NCI-H1105 treated with DMSO at 0.1 percent for 48 hours (cell line): ENCODE data around the gene CNGB1.

Source experiments
- DNase-seq: peaks from one replicate; lab custom pipeline; 2025; lab: John Stamatoyannopoulos, UW

CNGB1 gene

DNA sequence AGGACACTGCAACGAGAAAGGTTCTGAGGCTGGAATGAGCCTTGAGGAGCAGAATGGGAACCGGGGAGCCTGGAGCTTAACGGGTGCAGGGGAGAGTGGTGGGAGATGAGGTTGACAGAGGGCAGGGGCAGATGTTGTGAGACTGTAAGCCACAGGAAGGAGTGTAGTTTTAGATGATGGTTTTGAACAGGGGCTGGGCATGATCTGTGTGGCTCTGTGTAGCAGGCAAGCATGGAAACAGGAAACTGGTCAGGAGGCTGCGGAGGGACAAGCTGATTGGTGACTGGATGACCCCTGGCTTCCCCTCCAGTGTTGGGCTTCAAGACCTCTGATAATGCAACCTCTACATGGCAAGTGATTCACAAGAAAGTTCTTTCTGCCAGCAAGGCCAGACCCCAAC, 1.4 kb upstream of the CNGB1 start:
- no peak for DNase-seq

DNA sequence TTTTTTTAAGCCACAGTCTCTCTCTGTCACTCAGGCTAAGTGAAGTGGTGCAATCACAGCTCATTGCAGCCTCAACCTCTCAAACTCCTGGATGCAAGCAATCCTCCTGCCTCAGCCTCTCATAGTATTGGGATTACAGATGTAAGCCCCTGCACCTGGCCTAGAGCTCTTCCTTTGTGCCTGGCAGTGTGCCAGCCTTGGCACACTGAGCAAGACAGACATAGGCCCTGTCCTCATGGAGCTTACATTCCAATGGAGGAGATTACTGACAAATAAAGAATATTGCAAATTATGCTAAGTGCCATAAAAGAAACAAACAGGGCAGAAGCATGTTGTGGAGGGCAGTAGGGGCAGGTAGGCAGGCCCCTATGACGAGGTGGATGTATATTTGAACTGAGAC, 920 bp upstream of the CNGB1 start:
- DNase-seq = no peak

DNA sequence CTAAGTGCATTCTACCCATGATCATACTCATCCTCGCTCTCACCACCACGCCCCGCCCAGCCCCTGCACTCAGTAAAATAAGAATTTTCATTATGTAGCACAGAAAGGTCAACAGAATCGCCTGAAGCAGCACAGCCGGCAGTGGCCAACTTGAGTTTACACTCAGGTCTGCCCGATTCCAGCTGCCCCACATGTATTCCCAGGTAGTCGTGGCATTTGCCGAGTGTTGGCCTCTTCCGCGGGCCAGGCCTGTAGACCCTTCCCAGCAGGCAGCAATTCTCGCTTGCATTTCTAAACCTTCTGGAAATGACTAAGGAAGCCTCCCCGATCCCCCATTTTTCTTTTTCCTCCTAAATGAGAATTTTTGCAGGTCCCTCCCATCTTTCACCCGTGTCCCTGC, 609 bp downstream of the CNGB1 start:
- no peak for DNase-seq

DNA sequence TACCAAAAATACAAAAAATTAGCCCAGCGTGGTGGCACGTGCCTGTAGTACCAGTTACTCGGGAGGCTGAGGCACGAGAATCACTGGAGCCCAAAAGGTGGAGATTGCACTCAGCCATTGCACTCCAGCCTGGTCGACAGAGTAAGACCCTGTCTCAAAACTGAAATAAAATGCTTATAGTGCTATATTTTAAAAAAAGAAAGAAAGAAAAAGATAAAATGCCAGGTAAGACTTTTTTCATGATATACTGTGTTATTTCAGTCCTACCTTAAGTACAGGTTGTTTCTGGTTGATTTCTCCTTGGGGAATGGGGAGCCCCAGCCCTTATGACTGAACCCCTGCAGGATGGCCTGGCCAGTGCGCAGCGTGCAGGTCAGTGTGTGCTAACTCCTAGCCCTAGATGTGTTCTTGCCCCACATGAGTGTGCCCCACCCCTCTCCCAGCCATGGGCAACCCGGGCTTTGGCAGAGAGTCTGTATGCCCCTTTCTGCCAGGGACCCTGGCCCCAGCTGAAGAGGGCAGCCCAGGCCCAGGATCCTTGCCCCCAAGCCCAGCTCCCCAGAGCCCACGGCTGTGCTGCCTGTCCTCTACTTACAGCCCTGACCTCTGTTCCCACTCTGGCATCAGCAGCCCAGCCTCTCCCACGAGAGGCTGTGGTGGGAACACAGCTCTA, 1.3 kb downstream of the CNGB1 start:
- no peak for DNase-seq

DNA sequence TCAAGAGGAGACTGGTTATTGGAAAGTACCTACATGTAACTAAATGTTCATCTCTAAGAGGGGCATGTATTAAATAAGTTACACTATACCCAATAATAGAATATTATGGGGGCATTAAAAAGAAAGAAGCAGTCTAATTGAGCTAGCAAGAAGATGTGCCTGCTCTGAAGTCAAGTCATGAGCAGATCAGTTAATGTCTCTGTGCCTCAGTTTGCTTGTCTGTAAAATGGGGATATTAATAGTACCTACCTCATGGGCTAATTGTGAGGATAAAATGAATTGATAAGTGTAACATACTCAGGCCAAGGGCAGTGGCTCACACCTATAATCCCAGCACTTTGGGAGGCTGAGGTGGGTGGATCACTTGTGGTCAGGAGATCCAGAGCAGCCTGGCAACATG, 3.0 kb downstream of the CNGB1 start:
- DNase-seq = no peak

DNA sequence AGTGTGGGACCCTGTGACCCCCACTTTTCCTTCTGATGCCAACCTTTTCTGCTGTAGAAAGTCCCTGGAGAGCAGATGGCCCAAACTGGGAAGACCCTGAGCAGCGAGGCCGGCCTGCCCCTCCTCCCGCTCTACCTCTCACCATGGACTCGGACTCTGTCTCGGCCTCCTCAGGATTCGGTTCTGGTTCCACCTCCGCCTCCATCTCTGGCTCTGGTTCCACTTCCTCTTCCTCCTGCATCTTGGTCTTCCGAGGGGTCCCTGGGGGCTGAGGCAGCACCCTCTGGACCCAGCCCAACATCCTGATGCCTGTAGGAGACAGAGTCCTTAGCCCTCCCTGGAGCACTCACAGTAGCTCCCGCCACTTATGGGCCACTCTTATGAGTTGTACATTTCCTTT, 3.9 kb downstream of the CNGB1 start:
- no peak for DNase-seq

DNA sequence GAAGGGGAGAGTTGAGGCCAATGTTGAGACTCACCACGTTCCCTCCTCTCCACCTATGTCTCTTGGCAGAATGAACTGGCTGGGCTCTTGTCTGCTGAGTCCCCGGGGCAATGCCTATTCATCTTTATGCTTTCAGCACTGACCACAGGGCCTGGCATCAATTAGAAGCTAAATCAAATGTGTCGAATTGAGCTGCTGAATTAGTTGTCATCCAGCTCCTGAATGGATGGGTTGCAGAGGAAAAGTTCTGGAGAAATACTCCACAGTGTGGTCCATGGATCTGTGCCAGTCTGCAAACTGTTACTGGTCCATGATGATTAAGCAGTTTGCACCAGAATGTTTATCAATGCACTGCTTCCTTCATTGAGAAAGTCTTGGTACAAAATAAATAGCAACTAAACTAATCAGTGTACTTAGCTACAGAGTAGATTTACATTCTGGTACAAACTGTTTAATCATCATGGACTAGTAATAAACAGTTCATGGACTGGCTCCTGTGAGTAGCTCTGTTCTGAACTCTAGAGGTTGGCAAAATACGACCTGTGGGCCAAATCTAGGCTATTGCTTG, 4.6 kb downstream of the CNGB1 start:
- DNase-seq = no peak

DNA sequence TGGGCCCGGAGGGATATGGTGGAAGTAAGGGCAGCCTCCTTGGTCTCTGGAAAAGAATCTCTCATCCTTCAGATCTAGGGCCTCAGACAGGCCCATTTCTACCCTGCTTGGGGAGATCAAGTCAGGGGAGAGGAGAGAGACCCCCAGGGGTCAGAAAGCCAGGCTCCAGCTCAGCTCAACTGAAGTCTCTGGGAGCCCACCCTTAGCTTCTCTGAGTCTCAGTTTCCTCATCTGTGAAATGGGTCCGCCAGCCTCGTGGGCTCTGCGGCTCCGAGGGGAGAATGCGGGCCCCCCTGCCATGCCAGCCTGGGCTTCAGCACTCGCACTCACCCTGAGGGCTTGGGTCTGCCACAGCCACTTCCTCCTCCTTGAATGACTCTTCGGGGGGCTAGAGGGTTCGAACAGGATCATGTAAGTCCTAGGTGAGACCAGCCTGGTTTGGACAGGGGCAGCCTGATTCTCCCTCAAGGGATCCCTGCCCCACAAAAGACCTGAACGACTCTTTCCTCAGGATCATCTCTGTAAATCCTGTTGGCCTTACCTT, 6.7 kb downstream of the CNGB1 start:
- no peak for DNase-seq

DNA sequence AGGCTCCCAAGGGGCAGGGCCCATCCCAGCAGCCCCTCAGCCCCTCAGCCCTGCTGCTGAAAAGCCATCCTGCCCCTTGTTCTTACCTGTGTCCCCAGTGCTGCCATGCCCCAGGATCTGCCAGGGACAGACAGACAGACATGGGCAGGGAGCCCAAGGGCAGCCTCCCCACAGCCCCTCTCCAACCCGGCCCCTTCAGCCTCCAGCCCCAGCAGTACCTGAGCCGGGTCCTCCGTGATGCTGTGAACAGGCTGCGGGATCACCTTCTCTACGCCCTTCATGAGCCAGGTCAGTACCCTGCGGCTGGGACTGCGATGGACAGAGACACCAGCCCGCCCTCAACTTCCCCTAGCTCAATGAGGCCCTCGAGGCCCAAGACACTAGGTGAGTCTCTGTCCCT, 8.2 kb downstream of the CNGB1 start:
- DNase-seq = no peak

DNA sequence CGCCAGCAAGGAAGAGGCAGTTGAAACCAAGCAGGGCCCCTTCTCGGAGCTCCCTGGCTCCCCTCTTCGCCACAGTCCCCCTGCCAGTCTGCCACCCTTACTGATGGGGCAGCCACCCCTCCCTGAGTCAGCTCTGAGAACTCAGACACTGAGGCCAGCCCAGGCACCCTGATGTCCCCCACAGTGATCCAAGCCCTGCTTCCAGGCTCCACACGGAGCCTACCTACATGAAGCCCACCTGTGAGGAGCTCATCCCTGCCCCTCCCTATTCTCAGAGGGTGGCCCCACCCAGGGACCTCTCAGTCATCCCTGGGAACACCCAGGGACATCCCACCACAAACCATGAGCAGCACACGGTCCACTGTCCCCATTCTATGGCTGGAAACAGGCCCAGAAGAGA, 8.9 kb downstream of the CNGB1 start:
- no peak for DNase-seq

DNA sequence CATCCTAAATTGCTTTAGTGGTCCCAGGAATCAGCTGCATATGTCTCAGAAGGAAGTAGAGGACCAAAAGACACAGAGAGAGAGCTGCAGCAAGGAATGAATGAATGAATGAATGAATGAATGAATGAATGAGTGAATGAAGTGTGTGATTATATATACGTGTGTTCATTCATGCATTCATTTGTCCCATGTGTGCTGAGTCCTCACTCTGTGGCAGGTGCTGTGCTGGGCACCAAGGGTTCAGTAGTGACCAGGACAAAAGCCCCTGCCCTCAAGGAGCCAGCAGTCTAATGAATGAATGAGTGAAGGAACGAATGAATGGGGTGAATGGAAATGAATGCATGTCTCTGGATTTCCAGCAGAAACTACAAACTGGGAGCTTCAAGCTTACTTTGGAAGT, 9.4 kb downstream of the CNGB1 start:
- no peak for DNase-seq

DNA sequence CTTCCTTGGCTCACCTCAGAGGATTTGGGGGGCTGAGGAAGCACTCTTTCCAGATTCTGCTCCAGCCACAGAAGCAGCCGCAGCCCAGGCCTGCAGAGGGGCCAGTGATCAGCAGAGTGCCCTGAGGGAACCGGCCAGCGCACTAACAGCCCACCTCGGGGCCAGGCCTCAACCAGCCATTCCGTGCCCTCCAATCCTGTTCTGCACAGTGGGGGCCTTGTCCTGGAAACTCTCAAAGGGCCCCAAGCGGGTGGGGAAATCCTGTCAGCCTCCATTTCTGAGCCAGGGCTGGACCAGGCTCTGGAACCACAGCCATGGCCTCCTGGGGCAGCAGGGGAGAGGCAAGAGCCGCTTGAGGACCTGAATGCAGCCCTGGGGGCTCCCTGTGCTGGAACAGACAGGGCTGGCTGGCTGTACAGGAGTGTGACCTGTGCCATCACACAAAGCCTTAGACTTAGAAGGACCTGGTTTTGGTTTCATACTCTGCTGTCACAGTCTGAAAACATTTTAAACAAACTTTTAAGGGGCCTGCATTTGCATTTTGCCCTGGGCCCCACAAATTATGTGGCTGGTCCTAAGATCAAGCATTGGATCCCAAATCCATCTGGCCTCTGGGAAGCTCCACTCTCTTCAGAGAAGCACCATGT, 10.0 kb downstream of the CNGB1 start:
- no peak for DNase-seq

DNA sequence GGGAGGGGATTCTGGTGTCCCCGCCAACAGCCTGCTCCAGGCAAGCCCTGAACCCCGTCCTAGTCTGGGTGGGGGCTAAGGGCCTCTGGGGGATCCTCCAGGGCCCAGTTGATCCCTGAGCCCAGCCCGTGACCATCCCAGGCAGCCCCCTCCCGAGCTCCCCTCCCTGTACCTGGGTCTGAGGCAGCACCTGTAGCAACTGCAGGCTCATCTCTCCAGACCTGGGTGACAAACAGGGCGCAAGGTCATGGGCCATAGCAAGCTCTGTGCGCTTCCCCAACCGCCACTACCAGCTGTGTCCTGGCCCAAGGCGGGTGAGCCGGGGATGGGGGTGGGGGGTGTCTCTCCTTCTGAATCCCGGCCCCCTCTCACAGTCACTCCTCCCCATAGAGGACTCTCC, 10.6 kb downstream of the CNGB1 start:
- DNase-seq = no peak

DNA sequence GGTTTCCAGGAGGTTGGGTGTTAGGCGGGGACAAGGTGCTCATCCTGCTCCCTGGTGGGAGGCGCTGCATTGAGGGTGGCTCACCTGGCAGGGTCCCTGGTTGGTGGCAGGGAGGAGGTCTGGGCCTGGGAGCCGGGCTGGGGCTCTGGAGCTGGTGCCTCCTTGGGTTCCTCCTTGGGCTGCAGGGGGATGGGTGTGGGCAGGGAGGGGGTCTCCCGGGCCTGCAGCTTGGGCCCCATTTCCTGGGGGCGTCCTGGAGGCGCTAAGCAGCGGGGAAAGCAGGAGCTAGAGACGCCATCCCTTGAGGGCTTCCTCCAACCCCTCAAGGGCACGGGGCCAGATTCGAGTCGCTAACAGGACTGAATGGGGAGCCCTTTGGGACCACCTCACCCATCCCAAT, 11.1 kb downstream of the CNGB1 start:
- no peak for DNase-seq

DNA sequence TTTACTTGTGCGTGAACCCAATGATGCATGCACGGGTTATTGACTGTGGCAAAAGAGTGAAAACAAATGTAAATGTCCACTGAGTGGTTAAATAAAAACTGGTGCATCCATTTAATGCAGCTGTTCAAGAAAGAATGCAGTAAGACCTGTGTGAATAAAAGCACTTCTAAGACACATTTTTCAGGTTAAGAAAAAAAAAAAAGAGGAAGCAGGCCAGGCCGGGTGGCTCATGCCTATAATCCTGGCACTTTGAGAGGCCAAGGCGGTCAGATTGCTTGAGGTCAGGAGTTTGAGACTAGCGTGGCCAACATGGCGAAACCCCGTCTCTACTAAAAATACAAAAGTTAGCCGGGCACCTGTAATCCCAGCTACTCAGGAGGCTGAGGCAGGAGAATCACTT, 11.8 kb downstream of the CNGB1 start:
- DNase-seq = no peak

DNA sequence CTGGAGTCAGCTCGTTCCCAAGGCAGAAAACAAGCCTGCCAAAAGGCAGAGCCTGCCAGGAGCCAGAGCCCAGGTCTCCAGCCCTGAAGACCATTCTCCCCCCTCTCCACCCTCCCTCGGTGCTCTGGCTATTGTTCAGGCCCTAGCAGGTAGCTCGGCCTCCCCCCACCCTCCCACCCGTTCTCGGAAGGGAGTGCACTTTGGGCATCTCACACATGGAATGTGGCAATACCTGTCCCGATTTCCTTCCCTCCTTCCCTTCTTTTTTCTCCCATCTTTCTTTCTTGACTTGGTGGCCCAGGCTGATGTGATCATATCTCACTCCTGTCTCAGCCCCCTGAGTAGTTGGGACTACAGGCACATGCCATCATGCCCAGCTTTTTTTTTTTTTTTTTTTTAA, 12.4 kb downstream of the CNGB1 start:
- DNase-seq = no peak

DNA sequence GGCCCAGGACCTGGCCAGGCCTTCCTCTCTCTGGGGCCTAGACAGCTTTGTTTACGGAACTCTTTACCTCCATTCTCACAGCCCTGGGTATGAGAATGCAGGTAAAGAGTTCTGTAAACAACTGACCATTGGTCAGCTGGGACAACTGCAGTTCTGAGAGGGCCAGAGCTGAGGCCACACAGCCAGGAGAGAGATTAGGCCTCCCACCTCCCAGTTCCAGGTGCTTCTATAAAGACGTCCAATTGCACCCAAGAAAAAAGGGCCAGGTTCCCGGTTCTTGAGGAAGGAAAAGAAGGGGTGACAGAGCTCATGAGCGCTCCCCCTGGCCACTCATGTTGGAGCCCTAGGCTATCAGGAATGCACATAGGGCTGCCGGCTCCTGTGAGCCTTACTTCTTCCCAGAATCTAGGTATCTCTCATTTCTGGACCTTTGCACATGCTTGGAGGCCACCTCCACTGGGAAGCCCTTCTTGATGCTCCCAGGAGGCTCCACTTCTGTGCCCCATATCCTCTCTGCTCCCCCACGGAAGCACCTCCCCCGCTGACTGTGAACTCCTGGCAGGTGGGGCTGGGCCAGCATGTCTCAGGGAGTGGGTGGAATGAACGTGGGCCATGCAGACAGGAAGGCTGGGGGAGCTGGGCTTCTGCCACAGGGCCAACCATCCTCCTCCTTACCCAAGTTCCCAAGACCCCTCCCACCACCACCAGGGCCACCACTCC, 13.1 kb downstream of the CNGB1 start:
- no peak for DNase-seq

DNA sequence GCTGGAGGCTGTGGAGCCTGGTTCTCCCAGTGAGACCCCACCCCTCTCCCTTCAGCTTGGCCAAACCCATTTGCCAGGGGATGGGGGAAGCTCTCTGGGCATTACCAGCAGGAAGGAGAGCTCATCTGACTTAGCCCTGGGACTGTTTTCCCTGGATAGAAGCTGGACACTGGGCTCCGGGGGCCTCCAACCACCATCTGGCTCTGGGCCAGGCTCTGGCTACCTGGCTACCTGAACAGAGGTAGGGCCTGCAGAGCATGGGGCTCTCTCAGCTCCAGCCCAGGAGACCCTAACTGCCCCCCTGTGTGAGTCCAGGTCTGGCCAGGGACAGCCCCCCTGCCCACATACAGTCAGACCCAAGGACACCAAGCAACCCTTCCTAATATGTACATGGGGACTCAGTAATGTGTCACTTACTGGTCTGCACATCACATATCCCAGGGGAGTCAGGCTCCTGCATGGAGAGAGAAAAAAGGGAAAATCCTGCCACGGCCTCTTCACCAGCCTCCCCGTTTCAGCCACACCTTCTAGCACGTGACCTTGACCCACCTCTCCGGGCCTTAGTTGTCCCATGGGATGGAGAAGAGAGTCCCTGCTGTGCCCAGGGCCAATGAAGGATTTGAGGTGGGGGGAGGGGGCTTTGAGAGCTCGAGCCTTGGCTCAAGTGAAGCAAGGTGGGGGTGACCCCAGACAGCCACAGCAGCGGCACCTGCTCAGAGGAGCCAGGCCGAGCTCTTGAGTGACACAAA, 13.8 kb downstream of the CNGB1 start:
- no peak for DNase-seq

DNA sequence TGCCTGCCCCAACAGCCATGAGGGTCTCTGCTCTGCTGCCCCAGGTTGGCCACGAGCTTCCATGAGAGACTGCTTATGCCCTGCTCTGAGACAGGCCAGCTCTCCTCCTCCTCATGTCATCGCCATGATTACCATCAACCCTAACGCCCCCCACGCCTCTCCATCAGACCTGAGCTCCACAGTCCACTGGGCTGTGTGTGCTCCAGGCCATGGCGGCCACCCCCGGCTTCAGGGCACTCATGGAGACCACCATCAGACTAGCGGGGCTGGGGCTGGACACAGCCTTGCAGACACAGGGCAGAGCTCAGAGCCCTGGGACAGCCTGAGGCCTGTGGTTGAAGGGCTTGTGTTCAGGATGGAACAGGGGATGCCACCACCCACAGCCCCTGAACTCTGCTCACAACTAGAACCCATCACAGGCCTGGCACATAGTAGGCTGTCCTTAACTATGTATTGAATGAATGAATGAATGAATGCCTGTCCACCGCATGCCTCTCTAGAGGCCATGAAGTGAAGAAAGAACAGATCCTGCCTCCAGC, 14.6 kb downstream of the CNGB1 start:
- DNase-seq = no peak

DNA sequence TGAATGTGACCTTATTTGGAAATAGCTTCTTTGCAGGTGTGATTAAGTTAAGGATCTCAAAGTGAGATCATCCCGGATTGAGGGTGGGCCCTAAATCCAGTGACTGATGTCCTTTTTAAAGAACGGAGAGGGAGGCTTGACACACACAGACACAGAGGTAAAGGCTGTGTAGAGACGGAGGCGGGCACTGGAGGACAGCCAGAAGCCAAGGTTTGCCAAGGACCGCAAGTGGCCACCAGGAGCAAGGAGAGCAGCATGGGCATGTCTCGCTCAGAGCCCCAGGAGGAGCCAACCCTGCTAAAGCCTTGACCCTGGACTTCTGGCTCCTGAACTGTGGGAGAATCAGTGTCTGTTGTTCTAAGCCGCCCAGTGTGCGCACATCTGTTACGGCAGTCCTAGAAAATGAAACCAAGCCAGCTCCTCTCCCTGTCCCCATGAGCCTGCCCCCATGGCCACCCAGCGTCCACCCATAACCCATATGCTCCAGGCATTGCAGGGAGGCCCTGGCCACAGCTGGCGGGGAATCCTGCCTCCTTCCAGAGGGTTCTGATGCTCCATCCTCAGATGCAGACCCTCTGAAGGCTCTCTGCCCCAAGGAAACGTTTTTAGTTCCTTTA, 15.2 kb downstream of the CNGB1 start:
- no peak for DNase-seq

DNA sequence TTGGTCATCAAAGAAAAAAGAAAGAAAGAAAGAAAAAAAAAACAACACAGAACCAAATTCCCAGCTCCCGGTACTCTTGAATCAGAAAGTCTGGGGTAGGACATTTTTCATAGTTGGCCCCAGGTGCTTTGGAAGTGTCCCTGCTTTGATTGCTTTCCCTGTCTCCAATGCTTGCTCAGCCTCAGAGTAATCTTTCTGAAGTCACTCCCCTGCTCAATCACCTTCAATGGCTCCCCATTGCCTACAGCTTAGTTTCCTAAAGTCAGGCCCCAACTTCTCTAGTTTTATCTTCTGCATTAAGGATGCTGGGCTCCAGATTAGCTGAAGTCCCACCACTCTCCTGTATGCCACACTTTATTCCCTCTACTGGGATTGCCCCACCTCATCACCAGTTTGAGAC, 17.1 kb downstream of the CNGB1 start:
- no peak for DNase-seq

DNA sequence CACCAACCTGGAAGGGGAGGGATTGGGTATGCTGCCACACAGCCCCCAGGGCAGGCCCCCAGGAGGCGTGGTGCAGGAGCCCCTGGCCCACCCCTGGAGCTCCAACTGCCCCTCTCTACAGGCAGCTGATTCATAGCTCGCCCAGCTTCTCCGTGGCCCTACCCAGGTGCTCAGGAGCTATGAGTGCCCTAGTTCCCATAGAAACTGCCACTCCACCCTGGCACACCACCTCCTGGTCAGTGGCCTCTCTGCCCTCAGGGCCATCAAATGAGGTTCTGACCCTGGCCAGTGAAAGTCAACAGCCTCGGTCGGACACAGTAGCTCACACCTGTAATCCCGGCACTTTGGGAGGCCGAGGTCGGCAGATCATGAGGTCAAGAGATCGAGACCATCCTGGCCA, 18.0 kb downstream of the CNGB1 start:
- no peak for DNase-seq
